Nephron progenitor cell (in vitro differentiated cells): Measurements from ENCODE around the gene ADARB2.
"Not testable (repeated sequence)": the region's sequence is repeated elsewhere in the genome, so short reads cannot be mapped to it uniquely, and the experiment has no call there.

Experiments used
- DNase-seq: peaks from one replicate; pipeline ENCODE4 v3.0.0; 2021
- H3K27ac Mint-ChIP-seq: 2 replicates; pipeline ENCODE4 v1.8.0; 2021; ENCODE audit warnings: mild to moderate bottlenecking, moderate library complexity, mixed read lengths
- H3K27me3 Mint-ChIP-seq: 2 replicates; pipeline ENCODE4 v1.8.0; 2021; ENCODE audit warnings: mild to moderate bottlenecking, low read depth, mixed read lengths; ENCODE audit not compliant: poor library complexity
- H3K36me3 Mint-ChIP-seq: 2 replicates; pipeline ENCODE4 v1.8.0; 2021; ENCODE audit warnings: low read depth, mixed read lengths
- H3K4me1 Mint-ChIP-seq: 2 replicates; pipeline ENCODE4 v1.8.0; 2021; ENCODE audit warnings: mixed read lengths
- H3K4me3 Mint-ChIP-seq: 2 replicates; pipeline ENCODE4 v1.8.0; 2021; ENCODE audit warnings: mild to moderate bottlenecking, moderate library complexity, mixed read lengths
- H3K9me3 Mint-ChIP-seq: 2 replicates; pipeline ENCODE4 v1.8.0; 2021; ENCODE audit warnings: mild to moderate bottlenecking, moderate library complexity, mixed read lengths
- CTCF ChIP-seq: fragments of 200-600 bp; sonication (generic); IDR thresholded peaks from 2 replicates; pipeline ENCODE4 v1.5.0; 2021; ENCODE audit warnings: antibody characterized with exemption

Gene ADARB2

GRCh38 chr10:1625079-1625478 lies 112.2 kb downstream of the ADARB2 start:
- no peaks in the 10 kb centered on the region for H3K36me3 Mint-ChIP-seq
- H3K27me3 Mint-ChIP-seq = peaks cover 9% of the 10 kb centered on the region
- no peak for DNase-seq
- TF ChIP-seq CTCF = no peak
- H3K4me3 Mint-ChIP-seq = no peak overlapping the region
- H3K4me1 Mint-ChIP-seq = peaks cover 45% of the 10 kb centered on the region
- peaks cover 2% of the 10 kb centered on the region for H3K9me3 Mint-ChIP-seq
- no peak overlapping the region for H3K27ac Mint-ChIP-seq

DNA sequence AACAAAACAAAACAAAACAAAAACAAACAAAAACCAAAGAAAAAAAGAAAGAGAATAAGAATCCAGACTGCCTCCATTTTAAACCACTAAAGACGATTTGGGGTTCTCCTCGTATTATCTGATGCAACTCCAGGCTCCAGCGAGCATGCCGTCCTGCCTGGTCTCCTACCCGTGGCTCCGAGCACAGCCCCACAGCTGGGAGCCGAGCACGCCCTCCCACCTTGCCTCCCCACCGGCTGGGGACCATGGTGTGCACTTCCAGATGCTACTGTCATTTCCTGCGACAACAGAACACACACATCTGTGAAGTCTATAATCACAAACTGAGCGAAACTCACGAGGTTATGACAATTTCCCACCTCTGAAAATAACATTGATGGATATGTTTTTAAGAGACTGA lies 113.1 kb downstream of the ADARB2 start:
- H3K27ac Mint-ChIP-seq = no peak overlapping the region
- H3K4me3 Mint-ChIP-seq = no peak overlapping the region
- H3K36me3 Mint-ChIP-seq = no peaks in the 10 kb centered on the region
- H3K9me3 Mint-ChIP-seq = peaks cover 8% of the 10 kb centered on the region
- peaks cover 9% of the 10 kb centered on the region for H3K27me3 Mint-ChIP-seq
- DNase-seq = no peak
- TF ChIP-seq CTCF = no peak
- peaks cover 37% of the 10 kb centered on the region for H3K4me1 Mint-ChIP-seq

DNA sequence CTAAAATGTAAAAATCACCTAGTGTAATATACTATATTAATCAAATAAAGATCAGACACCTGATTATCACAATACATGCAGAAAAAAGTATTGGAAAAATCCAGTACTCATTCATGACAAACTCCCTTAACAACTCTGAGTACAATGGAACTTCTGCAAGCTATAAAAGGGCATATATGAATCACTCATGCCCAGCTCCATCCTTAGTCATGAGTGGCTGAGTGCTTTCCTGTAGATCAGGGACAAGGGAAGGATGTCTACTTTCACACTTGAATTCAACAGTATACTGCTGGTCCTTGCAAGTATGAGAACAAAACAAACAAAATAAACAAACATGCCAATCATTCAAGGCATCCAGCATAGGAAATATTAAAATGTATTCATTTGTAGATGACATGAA lies 116.5 kb downstream of the ADARB2 start:
- Mint-ChIP-seq H3K9me3 (peaks cover 16% of the 10 kb centered on the region), H3K36me3 (no peaks in the 10 kb centered on the region), H3K27me3 (peaks cover 14% of the 10 kb centered on the region), H3K27ac (no peak overlapping the region), H3K4me1 (peaks cover 25% of the 10 kb centered on the region), H3K4me3 (no peak overlapping the region)
- no peak for DNase-seq
- no peak for TF ChIP-seq CTCF

- peaks cover 16% of the 10 kb centered on the region for H3K9me3 Mint-ChIP-seq
- H3K27ac Mint-ChIP-seq = peak overlapping the region; percentile 82
- not testable (repeated sequence) for H3K36me3 Mint-ChIP-seq, H3K4me3 Mint-ChIP-seq, DNase-seq, H3K27me3 Mint-ChIP-seq
- peaks cover 20% of the 10 kb centered on the region for H3K4me1 Mint-ChIP-seq
Observed at GRCh38 chr10:1617376-1618317, 119.7 kb downstream of the ADARB2 start.

DNA sequence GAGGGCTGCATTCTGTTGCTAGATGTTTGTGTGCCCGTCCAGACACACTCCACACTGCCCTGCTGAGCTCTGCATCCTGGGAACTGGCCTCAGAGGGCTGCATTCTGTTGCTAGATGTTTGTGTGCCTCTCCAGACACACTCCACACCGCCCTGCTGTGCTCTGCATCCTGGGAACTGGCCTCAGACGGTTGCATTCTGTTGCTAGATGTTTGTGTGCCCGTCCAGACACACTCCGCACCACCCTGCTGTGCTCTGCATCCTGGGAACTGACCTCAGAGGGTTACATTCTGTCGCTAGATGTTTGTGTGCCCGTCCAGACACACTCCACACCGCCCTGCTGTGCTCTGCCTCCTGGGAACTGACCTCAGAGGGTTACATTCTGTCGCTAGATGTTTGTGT lies 120.6 kb downstream of the ADARB2 start:
- peaks cover 16% of the 10 kb centered on the region for H3K9me3 Mint-ChIP-seq
- not testable (repeated sequence) for DNase-seq, H3K27me3 Mint-ChIP-seq, H3K27ac Mint-ChIP-seq, H3K4me3 Mint-ChIP-seq, H3K36me3 Mint-ChIP-seq
- peaks cover 29% of the 10 kb centered on the region for H3K4me1 Mint-ChIP-seq

DNA sequence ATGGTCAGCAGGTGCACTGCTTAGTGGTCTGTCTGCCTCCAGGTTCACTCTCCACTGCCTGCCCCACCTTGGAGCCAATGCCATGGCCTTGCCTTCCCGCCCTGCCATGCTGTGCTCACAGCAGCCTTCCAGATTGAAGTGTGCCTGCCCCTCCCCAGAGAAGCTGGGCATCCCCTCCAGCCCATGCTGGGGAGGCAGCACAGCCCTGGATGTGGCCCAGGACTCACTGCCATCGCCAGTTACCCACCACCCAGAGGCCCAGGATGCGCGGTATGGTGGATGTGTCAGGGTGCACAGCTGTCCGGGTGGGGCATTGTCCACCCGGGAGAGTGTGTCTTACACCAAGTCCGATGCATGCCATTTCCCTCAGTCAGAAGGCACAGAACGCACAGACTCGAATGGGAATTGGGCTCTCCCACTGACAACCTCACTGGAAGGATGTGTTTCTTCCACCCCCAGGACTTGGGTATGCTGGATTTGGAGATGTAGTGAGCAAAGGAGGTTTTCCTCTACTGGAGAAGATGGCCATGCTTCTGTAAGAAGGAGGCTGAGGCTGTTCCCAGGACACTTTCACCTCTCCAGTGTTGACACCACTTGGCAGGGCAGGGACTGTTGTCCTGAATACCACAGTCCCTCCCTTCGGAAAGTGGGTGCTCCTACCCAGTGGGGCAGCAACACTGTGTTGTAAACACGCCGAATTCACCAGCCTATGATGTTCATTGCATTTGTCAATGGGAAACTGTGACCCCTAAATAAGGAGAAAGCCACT lies 122.0 kb downstream of the ADARB2 start:
- H3K27ac Mint-ChIP-seq = no peak overlapping the region
- TF ChIP-seq CTCF = no peak
- no peak overlapping the region for H3K4me3 Mint-ChIP-seq
- no peak for DNase-seq
- peaks cover 19% of the 10 kb centered on the region for H3K27me3 Mint-ChIP-seq
- H3K36me3 Mint-ChIP-seq = no peaks in the 10 kb centered on the region
- H3K4me1 Mint-ChIP-seq = peaks cover 43% of the 10 kb centered on the region
- H3K9me3 Mint-ChIP-seq = peaks cover 16% of the 10 kb centered on the region
